ENCODE results near the gene BRDT.

Gene BRDT

DNA sequence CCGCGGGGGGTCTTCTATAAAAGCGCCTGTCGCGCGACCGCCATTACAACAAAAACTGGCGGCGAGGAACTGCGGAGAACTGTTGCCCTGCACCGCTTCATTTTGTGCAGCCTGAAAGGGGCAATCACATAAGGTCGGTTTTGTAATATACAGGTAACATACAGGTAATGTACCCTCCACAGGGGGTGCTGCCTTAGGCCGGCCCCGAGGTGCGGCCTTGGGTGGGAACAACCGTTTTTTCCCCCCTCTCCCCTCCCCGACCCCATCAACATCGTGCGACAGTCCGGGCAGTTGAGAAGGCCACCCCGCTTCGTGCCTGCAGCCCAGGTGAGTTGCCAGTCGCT lies at the start of gene BRDT:
Gene BRDT (plus strand): TSS at position 46 of the 344 bp plus-strand sequence. CDS start 13,354 bp downstream, outside the sequence.
- no peak for DNase-seq

DNA sequence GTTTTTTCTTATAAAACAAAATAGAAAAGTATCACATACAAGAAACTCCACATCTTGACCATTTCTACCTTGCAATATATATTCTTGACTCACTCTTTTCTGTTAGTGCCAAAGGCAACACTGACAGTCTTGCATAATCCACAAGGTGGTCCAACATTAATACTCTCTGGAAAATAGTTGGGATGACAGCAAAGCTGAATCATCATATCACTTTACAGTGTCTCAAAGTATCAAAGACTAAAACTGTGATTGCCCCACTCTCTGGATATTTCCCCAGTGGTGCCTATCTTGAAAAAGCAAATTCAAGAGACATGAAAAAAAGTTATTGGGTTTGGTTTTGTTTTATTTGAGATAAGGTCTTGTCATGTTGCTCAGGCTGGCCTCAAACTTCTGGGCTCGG lies 48.6 kb upstream of the BRDT start:
- no peak for DNase-seq

- no peak for DNase-seq
Observed at GRCh38 chr1:91901231-91901630, 48.0 kb upstream of the BRDT start.

GRCh38 chr1:91912266-91912665 lies 36.9 kb upstream of the BRDT start:
- DNase-seq: no peak

DNA sequence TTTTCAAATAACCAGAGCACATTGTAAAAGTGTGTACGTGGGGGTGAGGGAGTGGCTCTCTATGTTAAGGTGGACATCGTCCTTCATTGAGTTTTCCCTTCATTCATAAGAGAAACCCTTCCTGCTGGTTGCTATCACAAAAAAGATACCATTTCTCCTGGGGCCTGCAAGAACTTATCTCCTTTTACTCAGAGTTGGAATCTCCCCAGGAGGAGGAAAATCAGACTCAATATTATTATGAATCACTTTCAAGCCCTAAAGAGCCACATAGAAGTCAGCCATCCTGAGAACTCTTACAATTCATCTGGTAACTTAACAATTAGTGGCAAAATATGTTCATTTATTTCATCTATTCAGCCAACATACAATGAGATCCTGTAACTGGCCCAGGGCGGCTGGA lies 36.2 kb upstream of the BRDT start:
- DNase-seq: no peak

DNA sequence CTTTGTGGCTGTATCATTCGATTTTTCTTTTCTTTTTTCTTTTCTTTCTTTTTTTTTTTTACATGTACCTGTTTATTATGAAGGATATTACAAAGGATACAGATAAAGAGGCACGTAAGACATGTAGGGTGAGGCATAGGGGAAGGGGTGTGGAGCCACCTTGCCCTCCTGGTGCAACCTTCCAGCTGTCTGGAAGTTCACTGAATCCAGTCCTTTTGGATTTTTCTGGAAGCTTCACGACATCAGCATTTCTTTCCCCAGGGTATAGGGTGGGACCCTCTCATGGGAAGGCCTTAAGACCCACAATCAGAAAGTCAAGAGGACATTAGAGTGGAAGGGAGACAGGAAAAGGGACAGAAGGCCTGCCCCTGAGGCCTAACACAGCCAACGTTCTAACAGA lies 33.2 kb upstream of the BRDT start:
- no peak for DNase-seq

DNA sequence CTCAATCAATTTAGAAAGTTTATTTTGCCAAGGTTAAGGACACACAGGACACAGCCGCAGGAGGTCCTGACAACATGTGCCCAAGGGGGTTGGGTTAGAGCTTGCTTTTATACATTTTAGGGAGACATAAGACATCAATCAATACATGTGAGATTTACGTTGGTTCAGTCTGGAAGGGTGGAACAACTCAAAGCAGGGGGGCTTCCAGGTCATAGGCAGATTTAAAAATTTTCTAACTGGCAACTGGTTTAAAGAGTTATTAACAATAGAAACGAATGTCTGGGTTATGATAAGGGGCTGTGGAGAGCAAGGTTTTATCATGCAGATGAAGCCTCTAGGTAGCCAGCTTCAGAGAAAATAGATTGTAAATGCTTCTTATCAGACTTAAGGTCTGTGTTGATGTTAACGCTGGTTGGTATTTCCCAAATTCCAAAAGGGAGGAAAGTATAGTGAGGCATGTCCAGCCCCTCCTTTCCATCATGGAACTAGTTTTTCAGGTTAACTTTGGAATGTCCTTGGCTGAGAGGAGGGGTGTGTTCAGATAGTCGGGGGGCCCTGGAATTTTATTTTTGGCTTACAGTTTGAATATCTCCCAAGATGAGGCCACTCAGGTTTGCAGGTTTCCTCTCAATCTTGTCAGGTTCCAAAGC lies 32.3 kb upstream of the BRDT start:
- DNase-seq: no peak

DNA sequence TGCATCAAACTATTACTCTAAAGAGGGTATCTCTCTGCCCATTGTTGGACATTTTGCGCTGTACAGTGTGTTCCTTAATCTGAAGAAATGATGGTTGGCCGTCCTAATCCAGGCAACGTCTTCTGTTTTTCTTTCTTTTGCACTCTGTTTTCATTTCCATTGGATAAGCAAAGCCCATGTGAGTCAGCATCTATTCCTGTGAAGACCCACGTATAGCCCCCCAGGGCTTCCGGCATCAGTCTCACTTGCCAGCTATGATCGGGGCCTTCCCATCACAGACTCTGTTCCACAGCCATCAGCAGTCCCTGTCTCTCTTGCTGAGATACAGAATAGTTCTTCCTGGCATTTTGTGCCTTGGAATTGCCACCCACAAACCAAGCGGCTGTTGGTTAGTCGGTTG lies 29.2 kb upstream of the BRDT start:
- DNase-seq: no peak

DNA sequence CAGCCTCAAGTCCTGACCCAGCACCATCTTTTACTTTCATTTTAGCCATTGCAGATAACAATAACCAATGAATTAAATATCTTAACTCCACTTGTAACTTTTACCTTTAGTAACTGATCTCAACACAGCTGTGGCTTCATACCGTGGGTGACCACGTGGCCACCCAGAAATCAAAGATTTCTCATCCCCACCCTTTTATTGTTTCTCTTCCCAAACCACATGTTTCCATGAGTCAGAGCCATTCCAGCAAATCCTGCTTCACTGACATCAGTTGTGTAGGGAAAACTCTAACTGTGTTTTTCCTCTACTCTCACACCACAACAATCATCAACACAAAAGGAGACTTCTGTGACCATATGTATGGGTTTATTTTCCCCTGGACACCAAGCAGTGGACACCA lies 25.1 kb upstream of the BRDT start:
- DNase-seq: no peak

GRCh38 chr1:91925644-91926435 lies 23.4 kb upstream of the BRDT start:
- no peak for DNase-seq

- no peak for DNase-seq
Observed at GRCh38 chr1:91928026-91928425, 21.2 kb upstream of the BRDT start.

GRCh38 chr1:91929250-91929649 lies 20.0 kb upstream of the BRDT start:
- no peak for DNase-seq

- DNase-seq: no peak
Observed at GRCh38 chr1:91937613-91938012, 11.6 kb upstream of the BRDT start.

DNA sequence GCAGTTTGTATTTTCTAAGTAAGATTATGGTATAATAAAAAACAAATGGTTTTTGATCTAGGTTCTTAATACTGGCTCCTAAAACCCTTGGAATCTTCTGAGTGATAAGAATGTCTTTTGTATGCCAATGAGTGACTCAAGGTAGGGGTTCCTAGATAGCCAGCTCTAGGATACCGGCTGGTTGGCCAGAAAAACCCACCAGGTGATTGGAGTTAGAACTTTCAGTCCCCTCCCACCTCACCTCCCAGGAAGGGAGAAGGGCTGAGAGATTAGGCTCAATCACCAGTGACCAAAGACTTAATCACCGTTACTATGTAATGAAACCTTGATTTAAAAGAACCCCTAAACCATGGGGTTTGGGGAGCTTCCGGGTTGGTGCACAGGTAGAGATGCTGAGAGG lies 8.7 kb upstream of the BRDT start:
- DNase-seq: no peak

DNA sequence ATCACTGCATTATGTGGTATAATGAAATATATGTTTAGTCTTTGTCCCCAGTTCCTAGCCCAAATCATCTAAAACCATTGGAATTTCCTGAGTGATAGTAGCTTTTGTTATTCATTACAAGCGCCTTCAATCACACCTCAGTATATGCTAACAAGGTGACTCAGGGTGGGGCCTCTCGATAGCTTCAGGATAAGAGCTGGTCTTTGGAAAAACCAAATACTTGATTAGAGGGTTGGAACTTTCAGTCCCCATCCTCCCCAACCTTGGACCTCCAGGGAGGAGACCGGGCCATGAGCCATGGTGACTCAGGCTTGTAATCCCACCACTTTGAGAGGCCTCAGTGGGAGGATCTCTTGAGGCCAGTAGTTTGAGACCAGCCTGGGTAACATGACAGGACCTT lies 5.1 kb upstream of the BRDT start:
- no peak for DNase-seq

DNA sequence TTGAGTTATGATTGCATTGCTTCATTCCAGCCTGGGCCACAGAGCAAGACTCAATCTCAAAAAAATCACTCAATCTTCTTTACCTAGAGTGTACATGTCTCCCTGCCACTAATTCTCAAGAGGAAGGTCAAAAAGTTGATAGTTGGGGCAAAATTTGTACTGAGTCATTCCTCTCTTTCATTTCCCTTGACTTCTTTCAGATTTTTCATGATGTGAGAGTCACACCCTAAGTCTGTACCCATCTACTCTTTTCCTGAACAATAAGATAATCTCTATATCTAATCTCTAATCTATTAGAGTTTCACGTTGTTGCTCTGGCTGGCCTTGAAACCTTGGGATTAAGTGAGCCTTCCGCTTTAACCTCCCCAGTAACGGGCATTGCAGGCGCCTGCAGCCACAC lies 1.1 kb upstream of the BRDT start:
- DNase-seq: no peak

GRCh38 chr1:91948501-91949355 lies 473 bp upstream of the BRDT start:
- DNase-seq: peak; percentile 35

DNA sequence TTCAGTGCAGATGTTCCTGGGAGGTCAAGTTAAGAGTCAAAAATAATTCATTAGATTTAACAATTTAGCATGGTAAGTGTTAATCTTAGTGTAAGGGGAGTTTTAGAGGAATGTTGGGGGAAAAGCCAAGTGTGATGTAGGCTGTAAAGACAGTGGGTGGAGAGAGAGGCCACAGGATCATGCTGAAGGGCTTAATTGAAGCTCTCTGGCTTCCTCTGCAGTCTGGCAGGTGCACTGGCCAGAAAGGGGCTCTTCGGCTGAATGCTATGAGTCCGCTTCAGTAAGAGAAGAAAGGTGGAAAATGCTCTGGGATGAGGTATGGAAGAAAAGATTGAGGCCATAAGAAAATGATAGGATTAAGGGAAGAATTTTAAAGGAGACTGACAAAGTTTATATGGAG lies 3.0 kb downstream of the BRDT start:
- DNase-seq: no peak

GRCh38 chr1:91958926-91959325 lies 9.7 kb downstream of the BRDT start:
- DNase-seq: no peak

DNA sequence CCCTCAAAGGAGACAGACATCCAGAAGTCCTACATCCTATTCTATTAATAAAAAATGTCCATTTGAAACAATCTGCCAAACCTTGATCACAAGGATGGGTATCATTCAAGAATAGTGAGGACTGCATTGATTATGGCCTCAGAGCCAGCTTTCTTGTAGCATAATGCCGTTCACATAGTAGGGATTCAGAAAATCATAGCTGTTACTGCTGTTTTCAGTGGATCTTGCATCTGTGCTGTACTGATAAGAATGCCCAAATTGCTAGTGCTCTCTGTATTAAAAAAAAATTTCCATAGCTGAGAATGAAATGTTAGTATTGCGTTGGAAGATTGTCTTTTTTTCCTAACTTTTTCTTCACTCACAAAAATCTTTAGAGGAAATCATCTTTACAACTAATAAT lies 19.1 kb downstream of the BRDT start:
- DNase-seq: no peak

DNA sequence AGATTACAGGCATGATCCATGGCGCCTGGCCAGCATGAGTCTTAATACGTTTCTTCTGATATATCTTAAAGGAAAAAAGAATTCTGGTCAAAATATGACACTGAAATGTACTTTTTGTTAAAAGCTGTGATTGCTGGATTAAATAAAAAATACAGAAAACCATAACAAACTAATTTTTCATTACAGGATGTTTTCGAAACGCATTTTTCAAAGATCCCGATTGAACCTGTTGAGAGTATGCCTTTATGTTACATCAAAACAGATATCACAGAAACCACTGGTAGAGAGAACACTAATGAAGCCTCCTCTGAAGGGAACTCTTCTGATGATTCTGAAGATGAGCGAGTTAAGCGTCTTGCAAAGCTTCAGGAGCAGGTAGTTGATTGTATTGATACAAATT lies 30.2 kb downstream of the BRDT start:
- no peak for DNase-seq

DNA sequence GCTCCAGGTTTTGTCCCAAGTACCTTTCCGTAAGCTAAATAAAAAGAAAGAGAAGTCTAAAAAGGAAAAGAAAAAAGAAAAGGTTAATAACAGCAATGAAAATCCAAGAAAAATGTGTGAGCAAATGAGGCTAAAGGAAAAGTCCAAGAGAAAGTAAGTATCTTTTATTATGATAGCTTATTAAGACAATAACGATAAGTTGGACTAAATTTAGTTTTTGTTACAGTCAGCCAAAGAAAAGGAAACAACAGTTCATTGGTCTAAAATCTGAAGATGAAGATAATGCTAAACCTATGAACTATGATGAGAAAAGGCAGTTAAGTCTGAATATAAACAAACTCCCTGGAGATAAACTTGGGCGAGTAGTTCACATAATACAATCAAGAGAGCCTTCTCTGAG lies 31.5 kb downstream of the BRDT start:
- DNase-seq: no peak

- DNase-seq: no peak
Observed at GRCh38 chr1:91981996-91982609, 32.9 kb downstream of the BRDT start.

GRCh38 chr1:91993256-91993655 lies 44.1 kb downstream of the BRDT start:
- DNase-seq: no peak
